Measurements from ENCODE around the gene TBC1D4. TPM values are rescaled to one million over a fixed set of nuclear protein-coding genes. Genes with fewer than 3 reads are reported as not detected.

Gene TBC1D4
- total and polyA plus RNA-seq, 10 of the 15 experiments (the other 5 are each of a cell fraction or from before 2014, with no cell fraction given): 11.0 to 38.6 (median 25.5) TPM

- ATAC-seq (no peak), FAIRE-seq (no peak), DNase-seq (ENCODE audit: low read depth, low spot score) (no peak)
- in situ Hi-C loops (cut with MboI) (no loop called here), intact Hi-C loops (cut with micrococcal nuclease; ENCODE audit: unreplicated experiment) (no loop called here)
- WGBS (ENCODE audit: insufficient coverage, insufficient replicate concordance, low lambda C conversion rate, missing lambda C conversion rate): 44% methylated on average over 4 of the region's 4 CpGs
- BruUV-seq (replicated peaks): no TSS peak
- Histone ChIP-seq H3K36me3 (ENCODE audit: control insufficient read depth in 2 of 2, insufficient read depth in 2 of 2, low read length in 1 of 2) (no peaks in the 10 kb centered on the region), H3K27ac (ENCODE audit: control insufficient read depth, insufficient read depth) (no peak overlapping the region), H4K20me1 (ENCODE audit: control insufficient read depth, insufficient read depth) (no peaks in the 10 kb centered on the region), H3K27me3 (replicated peaks in 1 of 2; ENCODE audit: control insufficient read depth in 2 of 2, insufficient read depth in 2 of 2, low read length in 1 of 2) (0 out of 4 replicates have a peak, but pooled peaks cover 0 to 3% of the 10 kb centered on the region in 2 experiments), H3K4me3 (no peak overlapping the region), H3K4me2 (ENCODE audit: control insufficient read depth, insufficient read depth) (no peak overlapping the region), H3K9me3 (replicated peaks; ENCODE audit: control insufficient read depth, insufficient read depth, low read length) (no peaks in the 10 kb centered on the region), H3K4me1 (ENCODE audit: control insufficient read depth, insufficient read depth, low read length) (no peaks in the 10 kb centered on the region), H2AFZ (ENCODE audit: control insufficient read depth, low read depth, low read length) (no peak overlapping the region), H3K9ac (ENCODE audit: control insufficient read depth, insufficient read depth, low read length) (no peak overlapping the region), H3K79me2 (ENCODE audit: control insufficient read depth, insufficient read depth, low read length) (no peaks in the 10 kb centered on the region)
- ChIA-PET RAD21 (ENCODE audit: unreplicated experiment) (interaction anchor here (0.5 kb wide), 1 partner anchor 9 kb away, joined by 3 read pairs; no protein-coding TSS in a partner anchor), CTCF (interaction anchor here (1.4 kb wide), 1 partner anchor 13 kb away, joined by 3 read pairs; no protein-coding TSS in a partner anchor), SMC1A (ENCODE audit: uncharacterized antibody, unreplicated experiment) (interaction anchor here (0.6 kb wide), 1 partner anchor 1436 kb away, joined by 4 read pairs; no protein-coding TSS in a partner anchor), POLR2A (no interaction called here)
- TF ChIP-seq ZBTB4 (CRISPR knock-in tag; IDR thresholded peaks at IDR 0.05) (no peak), USF2 (IDR thresholded peaks at IDR 0.05; ENCODE audit: borderline replicate concordance, low read depth, low read length) (no peak), SUZ12 (IDR thresholded peaks at IDR 0.05; ENCODE audit: unreplicated experiment) (no peak), NFYB (IDR thresholded peaks at IDR 0.05; ENCODE audit: insufficient read depth, low read depth, low read length) (no peak), BMI1 (IDR thresholded peaks at IDR 0.05; ENCODE audit: borderline replicate concordance) (no peak), PAX8 (IDR thresholded peaks at IDR 0.05) (no peak), MXI1 (IDR thresholded peaks at IDR 0.05; ENCODE audit: low read depth, low read length) (no peak)
Observed at GRCh38 chr13:75251188-75251587, 230.8 kb downstream of the TBC1D4 start.

Measured in GM12878 (cell line).